Hematopoietic multipotent progenitor cell treated with erythropoietin and hydrocortisone succinate and interleukin-3 and kit ligand, for 17 days (in vitro differentiated cells): Measurements from ENCODE around the gene SCRN1.

ENCODE experiments used
- DNase-seq: peaks from one replicate; pipeline ENCODE4 v3.0.0-alpha.2; 2015; ENCODE audit warnings: low spot score

SCRN1 gene

GRCh38 chr7:29890251-29890650 is 99.3 kb downstream of the SCRN1 start:
- no peak for DNase-seq

- no peak for DNase-seq
Measured at GRCh38 chr7:29889288-29889687, 100.3 kb downstream of the SCRN1 start.

GRCh38 chr7:29888006-29888405 is 101.6 kb downstream of the SCRN1 start:
- DNase-seq = no peak

- no peak for DNase-seq
Measured at GRCh38 chr7:29886827-29887226, 102.8 kb downstream of the SCRN1 start.

- DNase-seq = no peak
Measured at GRCh38 chr7:29885626-29886025, 104.0 kb downstream of the SCRN1 start.

- DNase-seq = no peak
Measured at GRCh38 chr7:29884399-29885272, 105.0 kb downstream of the SCRN1 start.

- DNase-seq = no peak
Measured at GRCh38 chr7:29883462-29884398, 105.9 kb downstream of the SCRN1 start.

GRCh38 chr7:29882481-29882880 is 107.1 kb downstream of the SCRN1 start:
- DNase-seq = no peak

GRCh38 chr7:29881724-29882123 is 107.9 kb downstream of the SCRN1 start:
- DNase-seq = no peak

GRCh38 chr7:29879609-29880008 is 110.0 kb downstream of the SCRN1 start:
- no peak for DNase-seq

GRCh38 chr7:29878081-29878688 is 111.4 kb downstream of the SCRN1 start:
- peak; percentile 34 for DNase-seq

- DNase-seq = no peak
Measured at GRCh38 chr7:29877196-29877595, 112.4 kb downstream of the SCRN1 start.

GRCh38 chr7:29875741-29876140 is 113.9 kb downstream of the SCRN1 start:
- no peak for DNase-seq

- no peak for DNase-seq
Measured at GRCh38 chr7:29873644-29874294, 115.8 kb downstream of the SCRN1 start.

- DNase-seq = no peak
Measured at GRCh38 chr7:29871787-29872398, 117.7 kb downstream of the SCRN1 start.
